Measurements from ENCODE around the gene SOCS2.

- TF ChIP-seq POLR2A (IDR thresholded peaks at IDR 0.05; ENCODE audit: low read depth, low read length) (no peak), POLR2AphosphoS5 (IDR thresholded peaks at IDR 0.05; ENCODE audit: low read depth, low read length) (no peak)
Observed at GRCh38 chr12:93592641-93593406, 20.3 kb downstream of the SOCS2 start.

All from GM12892 (cell line).